ENCODE measurements around the gene TMEM100.

TMEM100 gene

GRCh38 chr17:55676274-55676673 is 46.4 kb downstream of the TMEM100 start:
- TF ChIP-seq GATA2 (IDR thresholded peaks at IDR 0.05; ENCODE audit: low read depth, low read length) (no peak), GATA3 (IDR thresholded peaks at IDR 0.05; ENCODE audit: low read depth, low read length) (no peak)

GRCh38 chr17:55673743-55674506 is 48.7 kb downstream of the TMEM100 start:
- no peak for TF ChIP-seq GATA3 (IDR thresholded peaks at IDR 0.05; ENCODE audit: low read depth, low read length)
- no peak for TF ChIP-seq GATA2 (IDR thresholded peaks at IDR 0.05; ENCODE audit: low read depth, low read length)

GRCh38 chr17:55672585-55673501 is 49.8 kb downstream of the TMEM100 start:
- TF ChIP-seq GATA2 (IDR thresholded peaks at IDR 0.05; ENCODE audit: low read depth, low read length) = no peak
- TF ChIP-seq GATA3 (IDR thresholded peaks at IDR 0.05; ENCODE audit: low read depth, low read length) = no peak

All from SH-SY5Y (cell line).